Measurements from ENCODE around the gene PARD6B. TPM values are rescaled to one million over a fixed set of nuclear protein-coding genes. Genes with fewer than 3 reads are reported as not detected.

Gene PARD6B
- total and polyA plus RNA-seq, 5 donors: 0.93 to 5.2 (median 3.3) TPM

GRCh38 chr20:50804437-50805348 is 73.3 kb downstream of the PARD6B start:
- WGBS: 63% methylated on average over 11 of the region's 11 CpGs
- Histone ChIP-seq H3K4me1 (ENCODE audit: control insufficient read depth, insufficient read depth, low read length) (no peaks in the 10 kb centered on the region), H3K9me3 (ENCODE audit: control insufficient read depth, low read length) (no peaks in the 10 kb centered on the region), H3K27me3 (ENCODE audit: control insufficient read depth, insufficient read depth) (no peaks in the 10 kb centered on the region), H3K27ac (ENCODE audit: low read length) (no peak overlapping the region), H3K4me3 (ENCODE audit: low read length) (no peak overlapping the region)
- DNase-seq: no peak
- intact Hi-C loops (cut with DNase I): no loop called here
- no peak for ATAC-seq

GRCh38 chr20:50805349-50805684 is 73.9 kb downstream of the PARD6B start:
- DNase-seq (no peak), ATAC-seq (no peak)
- WGBS: 53% methylated on average over 1 of the region's 1 CpG
- no peaks in the 10 kb centered on the region for H3K27me3 ChIP-seq (ENCODE audit: control insufficient read depth, insufficient read depth)
- intact Hi-C loops (cut with DNase I): no loop called here
- H3K27ac ChIP-seq (ENCODE audit: low read length): no peak overlapping the region
- no peaks in the 10 kb centered on the region for H3K9me3 ChIP-seq (ENCODE audit: control insufficient read depth, low read length)
- H3K4me3 ChIP-seq (ENCODE audit: low read length): no peak overlapping the region
- no peaks in the 10 kb centered on the region for H3K4me1 ChIP-seq (ENCODE audit: control insufficient read depth, insufficient read depth, low read length)

GRCh38 chr20:50806126-50806768 is 74.9 kb downstream of the PARD6B start:
- no peak for ATAC-seq
- WGBS: 93% methylated on average over 5 of the region's 5 CpGs
- DNase-seq: no peak

More at GRCh38 chr20:50806126-50806768, 74.9 kb downstream of the PARD6B start:
- H3K4me1 ChIP-seq (ENCODE audit: control insufficient read depth, insufficient read depth, low read length): no peaks in the 10 kb centered on the region
- H3K4me3 ChIP-seq (ENCODE audit: low read length): no peak overlapping the region
- intact Hi-C loops (cut with DNase I): no loop called here
- no peaks in the 10 kb centered on the region for H3K27me3 ChIP-seq (ENCODE audit: control insufficient read depth, insufficient read depth)
- H3K9me3 ChIP-seq (ENCODE audit: control insufficient read depth, low read length): no peaks in the 10 kb centered on the region
- no peak overlapping the region for H3K27ac ChIP-seq (ENCODE audit: low read length)

Other genes starting within 250 kb of the PARD6B start
- 10 to 100 TPM; 22.5 to 37.4 (median 27.2) TPM for gene PTPN1, start 221.2 kb upstream of the PARD6B start, total RNA-seq
- 20.8 TPM for gene PTPN1, start 221.2 kb upstream of the PARD6B start, polyA plus RNA-seq
- 1 to 10 TPM; 2.1 to 6.9 (median 2.9) TPM for gene RIPOR3, start 40.0 kb upstream of the PARD6B start, total RNA-seq
- gene RIPOR3, start 40.0 kb upstream of the PARD6B start, polyA plus RNA-seq: 12.9 TPM
- gene BCAS4, start 63.5 kb downstream of the PARD6B start, total RNA-seq: 1 to 10 TPM; 1.6 to 3.5 (median 2.2) TPM
- 2.4 TPM for gene BCAS4, start 63.5 kb downstream of the PARD6B start, polyA plus RNA-seq
- 10 to 100 TPM; 35.7 to 44.1 (median 39.6) TPM for gene ADNP, start 199.9 kb downstream of the PARD6B start, total RNA-seq
- gene ADNP, start 199.9 kb downstream of the PARD6B start, polyA plus RNA-seq: 16.3 TPM
- 10 to 100 TPM; 36.1 to 43.0 (median 40.2) TPM for gene DPM1, start 227.0 kb downstream of the PARD6B start, total RNA-seq
- gene DPM1, start 227.0 kb downstream of the PARD6B start, polyA plus RNA-seq: 61.2 TPM
- gene MOCS3, start 227.2 kb downstream of the PARD6B start, total RNA-seq: 1 to 10 TPM; 2.5 to 3.1 (median 2.9) TPM
- 1.7 TPM for gene MOCS3, start 227.2 kb downstream of the PARD6B start, polyA plus RNA-seq